GM19025 (cell line): Measurements from ENCODE around the gene HEXD.

Experiments used
- ATAC-seq: cut with Tn5 transposase; IDR thresholded peaks from one replicate; pipeline ENCODE4 v1.9.1; 2021; ENCODE audit warnings: mild to moderate bottlenecking, low read depth, moderate library complexity; ENCODE audit not compliant: unreplicated experiment

HEXD gene

GRCh38 chr17:82412535-82413520 lies 5.3 kb upstream of the HEXD start:
- ATAC-seq, result no peak

GRCh38 chr17:82414548-82415281 lies 3.4 kb upstream of the HEXD start:
- ATAC-seq, result no peak

- no peak for ATAC-seq
These were observed 2.8 kb upstream of the HEXD start for GRCh38 chr17:82415336-82415735.

GRCh38 chr17:82415786-82416185 lies 2.4 kb upstream of the HEXD start:
- no peak for ATAC-seq

GRCh38 chr17:82416264-82416663 lies 1.9 kb upstream of the HEXD start:
- ATAC-seq, result no peak

GRCh38 chr17:82416771-82417170 lies 1.4 kb upstream of the HEXD start:
- ATAC-seq, result no peak

- no peak for ATAC-seq
These were observed 1.4 kb downstream of the HEXD start for GRCh38 chr17:82419540-82419939.

GRCh38 chr17:82424001-82424862 lies 6.1 kb downstream of the HEXD start:
- no peak for ATAC-seq

GRCh38 chr17:82424863-82425159 lies 6.7 kb downstream of the HEXD start:
- no peak for ATAC-seq

- ATAC-seq, result no peak
These were observed 10.4 kb downstream of the HEXD start for GRCh38 chr17:82428546-82428945.

- no peak for ATAC-seq
These were observed 11.7 kb downstream of the HEXD start for GRCh38 chr17:82429824-82430223.

GRCh38 chr17:82432017-82432416 lies 13.9 kb downstream of the HEXD start:
- ATAC-seq, result no peak

- no peak for ATAC-seq
These were observed 15.5 kb downstream of the HEXD start for GRCh38 chr17:82433560-82434215.

GRCh38 chr17:82434216-82434565 lies 16.0 kb downstream of the HEXD start:
- no peak for ATAC-seq

GRCh38 chr17:82435103-82435502 lies 17.0 kb downstream of the HEXD start:
- ATAC-seq, result no peak

- ATAC-seq, result no peak
These were observed 17.7 kb downstream of the HEXD start for GRCh38 chr17:82435601-82436583.

GRCh38 chr17:82436601-82437324 lies 18.6 kb downstream of the HEXD start:
- ATAC-seq, result no peak

GRCh38 chr17:82437325-82437668 lies 19.1 kb downstream of the HEXD start:
- ATAC-seq, result no peak
